Measurements from ENCODE around the gene HOXC10.

Gene HOXC10

DNA sequence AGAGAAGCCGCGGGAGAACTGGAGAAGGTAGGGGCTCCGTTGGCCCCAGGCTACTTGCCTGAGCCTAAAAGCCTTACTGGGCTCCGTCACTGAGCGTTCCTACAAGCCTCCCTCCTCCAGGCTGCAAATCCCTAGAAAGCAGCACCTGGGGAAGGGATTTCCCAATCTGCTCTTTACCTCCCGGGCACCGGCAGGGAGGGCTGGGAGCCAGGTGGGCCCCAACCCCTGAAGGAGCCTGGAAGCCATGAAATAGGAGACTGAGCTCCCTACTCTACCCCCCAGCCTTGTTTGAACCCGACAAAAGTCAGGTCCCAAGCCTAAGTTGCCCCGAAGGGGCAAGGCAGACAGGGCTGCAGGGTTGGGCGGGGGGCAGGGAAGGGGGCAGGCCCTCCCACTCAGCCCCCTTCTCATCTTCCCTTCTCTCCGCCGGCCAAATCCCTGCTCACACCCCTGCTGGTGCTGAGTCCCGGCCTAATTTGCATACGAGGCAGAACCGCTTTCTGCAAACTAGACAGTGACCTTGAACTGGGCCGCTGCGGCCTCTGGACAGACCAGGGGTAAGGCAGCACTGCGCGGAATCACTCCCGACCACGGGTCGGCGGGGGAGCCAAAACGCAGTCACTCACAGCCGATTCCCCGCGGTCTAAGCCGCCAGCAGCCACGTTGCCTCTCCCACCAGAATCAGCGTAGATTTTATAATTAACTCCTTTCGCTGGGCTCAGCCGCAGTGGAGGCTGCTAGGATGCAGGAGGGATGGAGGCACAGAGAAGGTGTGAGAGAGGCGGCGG, 34.0 kb upstream of the HOXC10 start:
- no peak for DNase-seq

DNA sequence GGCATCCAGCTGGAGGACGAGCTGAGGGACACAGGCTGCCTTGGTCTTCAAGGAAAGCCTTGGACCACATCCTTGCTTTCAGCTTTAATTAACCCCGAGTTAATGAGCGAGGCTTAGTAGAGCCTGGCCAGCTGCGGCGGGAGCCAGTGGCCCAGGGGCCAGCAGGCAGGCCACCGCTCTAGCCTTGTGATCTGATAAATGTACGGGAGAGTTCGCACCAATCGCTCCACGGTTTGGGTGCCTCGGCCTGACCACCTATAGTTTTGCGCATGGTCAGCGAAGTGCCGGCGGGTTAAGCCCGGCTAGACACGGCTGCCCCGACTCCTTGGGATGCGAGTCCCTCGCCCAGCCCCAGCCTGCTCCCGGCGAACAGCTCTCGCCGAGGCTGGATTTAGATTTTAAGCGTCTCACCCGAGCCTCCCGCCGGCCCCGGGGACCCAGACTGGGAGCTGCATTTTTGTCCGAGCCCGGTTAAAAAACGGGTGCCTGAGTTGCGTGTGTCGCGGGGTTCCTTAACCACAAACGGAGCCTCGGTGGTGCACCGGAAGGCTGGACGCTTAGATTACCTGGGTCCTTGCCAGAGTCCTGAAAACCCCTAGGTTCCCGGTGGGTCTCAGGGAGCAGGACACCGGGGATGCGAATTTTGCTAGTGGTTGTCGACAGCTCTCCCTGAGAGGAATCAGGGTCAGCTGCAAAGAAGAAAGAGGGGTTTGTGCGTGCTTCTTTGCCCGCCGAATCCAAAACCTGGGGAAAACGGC, 33.2 kb upstream of the HOXC10 start:
- no peak for DNase-seq

- no peak for DNase-seq
Measured at GRCh38 chr12:53952335-53952694, 32.6 kb upstream of the HOXC10 start.

DNA sequence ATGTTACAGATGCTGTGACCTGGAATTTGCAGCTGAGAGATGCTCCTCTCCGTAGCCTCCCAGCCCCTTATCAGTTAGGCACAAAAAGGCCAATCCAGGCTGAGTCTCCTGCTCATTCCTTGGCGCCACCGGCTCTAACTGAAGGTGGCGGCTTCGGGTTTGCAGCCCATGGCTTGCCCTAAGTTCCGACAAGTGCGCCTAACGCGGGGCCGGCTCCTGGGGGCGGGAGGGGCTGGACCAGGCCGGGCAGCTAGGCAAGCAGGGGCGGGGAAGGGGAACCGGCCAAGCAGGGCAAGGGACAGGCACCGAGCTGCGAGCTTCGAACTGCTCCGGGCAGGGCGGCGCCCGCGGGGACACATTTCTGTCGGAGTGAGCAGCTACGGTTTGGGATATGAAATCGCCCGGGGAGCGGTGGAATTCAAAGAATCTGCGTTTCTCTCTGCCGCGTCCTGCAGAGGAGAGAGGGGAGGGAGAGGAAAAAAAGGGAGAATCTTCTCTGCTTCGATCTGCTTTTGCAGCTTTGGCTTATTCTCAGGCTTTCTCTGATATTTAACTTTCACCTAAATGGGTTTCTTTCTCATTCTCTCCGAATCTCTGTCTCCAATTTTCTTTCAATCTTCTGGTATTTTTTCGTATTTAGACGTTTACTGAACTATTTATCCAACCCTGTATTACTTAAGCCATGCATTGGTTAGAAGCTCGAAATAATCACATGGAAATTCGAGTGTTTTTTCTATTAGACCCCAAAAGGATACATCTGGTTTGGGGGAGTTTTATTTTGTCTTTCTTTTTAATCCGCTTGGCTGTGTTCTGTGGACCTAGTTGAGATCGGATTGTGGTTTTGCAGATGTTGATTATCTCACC, 31.8 kb upstream of the HOXC10 start:
- DNase-seq, result no peak

GRCh38 chr12:53953831-53954693, 30.9 kb upstream of the HOXC10 start:
- DNase-seq, result no peak

DNA sequence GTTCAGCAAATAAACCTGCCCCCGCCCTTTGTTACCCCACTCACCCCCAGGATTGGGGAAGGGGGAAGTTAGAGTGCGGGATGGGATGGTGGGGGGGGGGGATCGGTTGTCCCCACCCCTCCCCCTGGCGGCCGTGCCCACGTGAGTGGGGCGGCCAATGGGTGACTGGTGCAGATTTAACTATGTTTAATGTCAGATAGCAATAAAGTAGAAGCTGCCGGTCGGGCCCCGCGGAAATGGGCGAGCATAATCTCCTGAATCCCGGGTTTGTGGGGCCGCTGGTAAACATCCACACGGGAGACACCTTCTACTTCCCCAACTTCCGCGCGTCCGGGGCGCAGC, 30.3 kb upstream of the HOXC10 start, which contains the start of gene HOXC12:
Gene HOXC12, plus strand, starts transcription at position 210 of the 342 bp plus-strand sequence. Its CDS starts 27 bp downstream, at position 237.
- DNase-seq, result no peak

DNA sequence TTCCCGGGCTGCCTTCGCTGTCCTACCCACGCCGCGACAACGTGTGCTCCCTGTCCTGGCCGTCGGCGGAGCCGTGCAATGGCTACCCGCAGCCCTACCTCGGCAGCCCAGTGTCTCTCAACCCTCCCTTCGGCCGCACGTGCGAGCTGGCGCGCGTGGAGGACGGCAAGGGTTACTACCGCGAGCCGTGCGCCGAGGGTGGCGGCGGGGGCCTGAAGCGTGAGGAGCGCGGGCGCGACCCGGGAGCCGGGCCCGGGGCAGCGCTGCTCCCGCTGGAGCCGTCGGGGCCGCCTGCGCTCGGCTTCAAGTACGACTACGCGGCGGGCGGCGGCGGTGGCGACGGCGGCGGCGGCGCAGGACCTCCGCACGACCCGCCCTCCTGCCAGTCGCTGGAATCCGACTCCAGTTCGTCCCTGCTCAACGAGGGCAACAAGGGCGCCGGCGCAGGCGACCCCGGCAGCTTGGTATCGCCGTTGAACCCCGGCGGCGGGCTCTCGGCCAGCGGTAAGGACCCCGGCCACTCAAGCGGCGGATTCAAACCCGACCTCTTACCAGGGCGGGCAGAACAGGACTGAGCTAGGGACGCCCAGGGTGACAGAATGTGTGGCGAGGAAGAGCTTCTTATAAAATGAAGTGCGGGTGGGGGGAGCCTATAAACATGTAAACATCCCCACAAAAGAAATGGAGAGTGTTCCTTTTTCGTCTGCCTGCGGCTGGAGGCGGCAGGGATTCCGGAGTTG, 29.7 kb upstream of the HOXC10 start:
- no peak for DNase-seq

DNA sequence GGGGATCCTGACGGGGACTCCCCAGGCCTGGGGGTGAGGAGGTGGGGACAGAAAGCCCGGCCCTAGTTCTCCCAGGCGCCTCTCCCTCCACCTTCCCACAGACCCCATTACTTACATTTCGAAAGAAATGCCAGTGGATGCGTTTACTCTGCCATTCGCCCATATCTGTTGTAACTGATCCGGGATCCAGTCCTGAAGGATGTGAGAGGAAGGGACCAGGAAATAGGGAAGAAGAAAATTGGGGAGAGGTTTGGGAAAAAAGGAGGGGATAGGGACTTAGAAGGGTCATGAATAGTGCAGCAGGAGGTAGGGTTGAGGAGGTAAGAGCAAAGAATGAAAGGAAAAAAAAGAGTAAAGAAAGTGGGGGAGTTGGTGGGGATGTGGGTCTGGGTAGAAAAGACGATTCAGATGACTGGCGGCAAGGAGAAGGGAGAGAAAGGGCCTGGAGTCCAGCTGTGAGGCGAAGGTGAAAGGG, 29.1 kb upstream of the HOXC10 start:
- DNase-seq, result no peak

DNA sequence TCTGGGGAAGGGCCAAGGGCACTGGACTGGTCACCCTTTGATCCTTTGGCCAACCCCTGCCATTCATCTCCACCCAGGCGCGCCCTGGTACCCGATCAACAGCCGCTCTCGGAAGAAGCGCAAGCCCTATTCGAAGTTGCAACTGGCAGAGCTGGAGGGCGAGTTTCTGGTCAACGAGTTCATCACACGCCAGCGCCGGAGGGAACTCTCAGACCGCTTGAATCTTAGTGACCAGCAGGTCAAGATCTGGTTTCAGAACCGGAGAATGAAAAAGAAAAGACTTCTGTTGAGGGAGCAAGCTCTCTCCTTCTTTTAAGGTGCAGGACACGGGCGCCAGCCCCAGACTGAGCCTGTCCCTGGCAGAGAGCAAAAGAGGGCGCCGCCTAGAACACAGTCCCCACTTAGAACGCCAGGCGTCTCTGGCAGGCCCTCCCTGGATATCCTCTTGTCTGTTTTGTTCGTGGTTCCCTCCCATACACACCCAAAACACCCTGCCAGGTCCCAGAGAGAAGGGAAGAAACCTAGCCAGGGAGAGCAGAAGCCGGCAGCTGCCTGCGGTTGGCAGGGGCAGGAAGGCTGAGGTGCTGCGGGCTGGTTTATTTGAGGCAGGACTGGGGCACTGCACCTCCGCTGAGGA, 28.6 kb upstream of the HOXC10 start:
- no peak for DNase-seq

DNA sequence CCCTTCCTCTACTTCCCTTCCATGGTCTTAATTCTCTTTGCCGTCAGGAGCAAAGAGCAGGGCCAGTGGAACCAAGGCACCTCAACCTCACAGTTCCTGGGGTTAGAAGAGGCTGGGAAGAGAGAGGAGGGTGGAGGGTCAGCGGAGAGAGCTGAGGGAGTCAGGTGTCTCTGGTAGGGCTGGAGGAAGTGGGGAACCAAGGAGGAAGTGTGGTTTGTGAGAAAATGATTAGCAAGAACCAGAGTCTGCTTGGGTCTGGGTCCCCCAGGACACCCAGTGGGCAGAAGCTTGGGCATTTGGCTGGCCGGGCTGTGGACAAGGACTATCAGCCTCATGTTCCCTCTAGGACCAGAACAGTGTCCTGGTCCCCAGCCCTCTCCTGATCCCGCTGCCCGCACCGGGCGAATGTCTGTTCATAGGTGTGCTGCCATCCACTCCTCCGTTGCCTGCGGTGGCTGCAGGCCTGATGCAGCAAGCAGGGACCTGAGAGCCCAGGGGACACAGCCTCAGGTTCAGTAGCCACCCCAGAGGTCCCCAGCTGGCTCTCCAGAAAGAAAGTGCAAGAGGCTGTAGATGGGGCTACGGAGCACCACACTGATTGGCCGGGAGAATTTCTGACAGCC, 27.9 kb upstream of the HOXC10 start:
- DNase-seq, result no peak

GRCh38 chr12:53958128-53958527, 26.8 kb upstream of the HOXC10 start:
- DNase-seq, result no peak

DNA sequence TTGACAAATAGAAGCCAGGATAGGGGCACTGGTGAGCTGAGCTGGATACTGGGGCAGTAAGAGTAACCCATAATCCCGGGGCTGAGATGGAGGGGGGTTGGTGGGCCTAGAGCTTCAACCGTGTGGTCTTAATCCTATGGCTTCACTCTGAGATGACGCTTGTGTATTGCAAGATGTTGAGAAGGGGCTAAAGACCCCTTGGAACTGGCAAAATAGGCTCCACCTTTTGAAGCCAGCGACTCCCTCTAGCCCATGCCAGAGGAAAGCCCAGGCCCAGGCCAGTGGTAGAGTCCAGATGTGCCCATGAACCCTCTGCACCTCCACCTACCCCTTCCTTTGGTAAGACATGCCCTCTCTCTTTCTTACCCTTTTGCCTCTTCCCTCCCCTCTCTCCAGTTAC, 25.6 kb upstream of the HOXC10 start:
- no peak for DNase-seq

DNA sequence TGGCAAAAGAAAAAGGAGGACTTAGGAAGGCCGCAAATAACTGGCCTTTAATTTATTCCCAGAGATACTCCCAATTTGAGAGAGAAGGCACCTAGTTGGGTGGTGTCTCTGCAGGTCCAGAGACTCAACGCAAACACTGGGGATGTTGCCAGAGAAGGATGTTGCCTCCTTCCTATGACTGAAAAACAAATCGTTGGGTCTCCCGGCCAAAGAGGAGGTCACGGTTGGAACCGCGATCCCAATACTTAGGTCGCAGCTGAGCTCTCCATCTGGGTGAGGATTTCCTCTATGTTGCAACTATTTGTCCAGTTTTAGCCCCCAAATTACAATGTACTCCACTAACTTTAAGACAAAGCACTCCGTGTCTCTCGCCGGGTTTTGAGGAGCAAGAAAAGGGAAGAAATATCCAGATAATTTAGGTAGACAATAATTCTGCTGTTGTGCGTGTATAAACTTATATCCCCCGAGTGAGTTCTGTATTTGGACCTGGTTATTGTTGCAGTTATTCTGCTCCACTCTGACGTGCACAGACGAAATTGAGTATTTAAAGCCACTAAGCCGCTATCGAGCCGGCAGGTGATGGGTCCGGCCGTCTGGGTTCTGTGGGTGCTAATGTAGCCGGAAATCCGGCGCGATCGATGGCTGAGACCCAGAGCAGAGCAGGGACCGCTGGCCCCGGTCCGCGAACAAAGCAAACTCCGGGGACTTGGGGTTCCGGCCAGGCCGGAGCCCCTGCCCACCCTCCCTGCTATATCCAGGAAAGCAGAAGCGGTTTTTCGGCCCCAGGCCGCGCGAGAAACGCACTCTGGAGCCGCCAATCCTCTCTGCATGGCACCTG, 24.5 kb upstream of the HOXC10 start:
- DNase-seq, result no peak

DNA sequence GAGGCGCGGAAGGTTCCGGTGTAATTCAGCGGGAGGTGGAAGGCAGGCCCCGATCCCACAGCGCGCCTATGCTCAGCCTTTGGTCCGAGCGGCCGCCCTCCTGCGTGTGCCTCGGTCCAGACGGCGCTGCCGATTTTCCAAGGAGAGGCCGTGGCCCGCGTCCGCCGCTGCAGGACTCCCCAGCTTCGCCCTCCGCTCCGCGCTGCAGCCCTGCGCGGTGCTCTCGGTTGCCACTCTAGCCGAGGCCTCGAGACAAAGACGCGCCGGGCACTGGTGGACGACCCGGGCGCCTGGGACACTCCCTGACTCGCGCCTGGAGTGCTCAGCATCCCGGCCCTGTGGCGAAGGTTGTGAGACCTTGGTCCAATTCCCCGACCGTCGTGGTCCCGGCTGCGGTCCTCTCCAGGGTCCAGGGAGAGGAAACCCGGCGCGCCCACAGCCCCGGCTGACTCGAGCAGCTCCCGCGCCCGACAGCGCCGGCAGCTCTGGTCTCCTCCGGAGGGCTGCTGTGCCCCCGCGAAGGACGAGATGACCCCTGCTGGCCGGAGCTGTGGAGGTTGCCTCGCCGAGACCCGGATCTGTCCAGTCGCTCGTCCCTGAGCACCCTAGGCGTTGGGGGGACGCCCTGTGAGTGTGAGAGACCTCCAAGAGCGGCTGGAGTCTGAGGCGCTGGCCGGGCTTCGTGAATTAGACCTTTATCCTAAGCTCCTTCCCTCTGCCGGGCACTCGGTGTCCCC, 23.8 kb upstream of the HOXC10 start:
- DNase-seq, result no peak

DNA sequence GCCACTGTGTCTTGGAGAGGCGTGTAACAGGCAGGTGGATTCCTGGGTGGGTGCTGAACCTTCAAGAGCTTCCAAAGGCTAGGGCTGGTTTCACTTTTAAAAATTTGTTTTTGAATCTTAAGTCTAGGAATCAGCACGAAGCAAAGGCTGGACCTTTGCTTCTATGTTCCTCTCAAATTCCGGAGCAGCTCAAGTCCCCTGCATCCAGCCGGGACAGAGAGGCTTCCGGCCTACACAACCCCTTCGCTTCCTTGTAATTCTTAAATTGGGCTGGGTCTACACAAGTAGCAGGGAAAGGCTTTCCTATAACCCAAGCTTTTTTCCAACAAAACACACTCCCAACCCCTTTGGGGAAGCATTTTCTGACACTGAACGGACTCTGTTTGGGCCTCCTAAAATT, 21.9 kb upstream of the HOXC10 start:
- no peak for DNase-seq

GRCh38 chr12:53963434-53964314, 21.3 kb upstream of the HOXC10 start:
- DNase-seq, result no peak

- no peak for DNase-seq
Measured at GRCh38 chr12:53964315-53964713, 20.6 kb upstream of the HOXC10 start.
